IPS DF 6.9 (cell line): ENCODE measurements around the gene E2F4.

ENCODE experiments used
- DNase-seq: peaks from one replicate; pipeline ENCODE4 v3.0.0-alpha.2; 2013; ENCODE audit warnings: low read depth, low spot score
- H3K27ac ChIP-seq: one replicate; pipeline ENCODE4 v1.5.1; 2013; ENCODE audit warnings: low read length, control low read depth
- H3K27me3 ChIP-seq: 2 replicates; pipeline ENCODE4 v1.6.1; 2013; ENCODE audit warnings: mild to moderate bottlenecking, low read length; ENCODE audit not compliant: control insufficient read depth, insufficient read depth
- H3K36me3 ChIP-seq: 2 replicates; pipeline ENCODE4 v1.6.1; 2013; ENCODE audit warnings: low read length; ENCODE audit not compliant: control insufficient read depth, insufficient read depth
- H3K4me1 ChIP-seq: 2 replicates; pipeline ENCODE4 v1.6.1; 2013; ENCODE audit warnings: low read length; ENCODE audit not compliant: control insufficient read depth, insufficient read depth
- H3K4me3 ChIP-seq: 2 replicates; pipeline ENCODE4 v1.5.1; 2013; ENCODE audit warnings: mild to moderate bottlenecking, low read length
- H3K9me3 ChIP-seq: 2 replicates; pipeline ENCODE4 v1.6.1; 2013; ENCODE audit warnings: low read length, inconsistent platforms; ENCODE audit not compliant: control insufficient read depth, insufficient read depth
- WGBS: extraction: QIAGEN DNeasy Blood & Tissue Kit; methylation state at CpG from one replicate; pipeline ENCODE4 v1.1.7; 2013; ENCODE audit warnings: mixed read lengths, missing lambda C conversion rate; ENCODE audit not compliant: insufficient read length, insufficient coverage; 5-methylcytosine and 5-hydroxymethylcytosine counted together

The E2F4 gene

GRCh38 chr16:67192781-67193361, 916 bp downstream of the E2F4 start:
- DNase-seq: no peak
- WGBS: no CpG with 5 or more reads among the region's 17 CpGs
- no peaks in the 10 kb centered on the region for H3K9me3 ChIP-seq
- peak overlapping the region; percentile 85 for H3K4me3 ChIP-seq
- H3K4me1 ChIP-seq: peaks cover 2% of the 10 kb centered on the region; the same call in 1 of the 2 replicates
- no peak overlapping the region for H3K27ac ChIP-seq
- peaks cover 22% of the 10 kb centered on the region for H3K36me3 ChIP-seq
- no peaks in the 10 kb centered on the region for H3K27me3 ChIP-seq

- H3K27ac ChIP-seq: no peak overlapping the region
- no peaks in the 10 kb centered on the region for H3K9me3 ChIP-seq
These were observed 1.6 kb downstream of the E2F4 start for GRCh38 chr16:67193536-67193935.

GRCh38 chr16:67194260-67194659, 2.3 kb downstream of the E2F4 start:
- Histone ChIP-seq H3K9me3 (no peaks in the 10 kb centered on the region), H3K4me1 (peaks cover 4% of the 10 kb centered on the region), H3K27me3 (no peaks in the 10 kb centered on the region), H3K36me3 (peaks cover 27% of the 10 kb centered on the region), H3K27ac (no peak overlapping the region), H3K4me3 (no peak overlapping the region)
- WGBS: no CpG with 5 or more reads among the region's 6 CpGs
- no peak for DNase-seq

More at GRCh38 chr16:67193536-67193935, 1.6 kb downstream of the E2F4 start:
- Histone ChIP-seq H3K36me3 (peaks cover 27% of the 10 kb centered on the region), H3K4me1 (peaks cover 4% of the 10 kb centered on the region), H3K4me3 (no peak overlapping the region), H3K27me3 (no peaks in the 10 kb centered on the region)
- no peak for DNase-seq

- Histone ChIP-seq H3K4me1 (peaks cover 5% of the 10 kb centered on the region), H3K27me3 (no peaks in the 10 kb centered on the region), H3K36me3 (peaks cover 27% of the 10 kb centered on the region), H3K9me3 (no peaks in the 10 kb centered on the region), H3K4me3 (no peak overlapping the region), H3K27ac (no peak overlapping the region)
- DNase-seq: no peak
- WGBS: no CpG with 5 or more reads among the region's 5 CpGs
These were observed 3.7 kb downstream of the E2F4 start for GRCh38 chr16:67195676-67196075.

GRCh38 chr16:67196881-67197280, 4.9 kb downstream of the E2F4 start:
- no peaks in the 10 kb centered on the region for H3K9me3 ChIP-seq
- H3K27ac ChIP-seq: no peak overlapping the region
- WGBS: no CpG with 5 or more reads among the region's 1 CpG
- peaks cover 5% of the 10 kb centered on the region for H3K4me1 ChIP-seq
- H3K27me3 ChIP-seq: no peaks in the 10 kb centered on the region
- H3K36me3 ChIP-seq: peaks cover 27% of the 10 kb centered on the region
- no peak overlapping the region for H3K4me3 ChIP-seq
- DNase-seq: no peak

- no peaks in the 10 kb centered on the region for H3K9me3 ChIP-seq
- peaks cover 29% of the 10 kb centered on the region for H3K36me3 ChIP-seq
- no CpG with 5 or more reads among the region's 6 CpGs for WGBS
- no peak overlapping the region for H3K4me3 ChIP-seq
- H3K4me1 ChIP-seq: peaks cover 5% of the 10 kb centered on the region
- H3K27me3 ChIP-seq: no peaks in the 10 kb centered on the region
- no peak overlapping the region for H3K27ac ChIP-seq
- no peak for DNase-seq
These were observed 5.7 kb downstream of the E2F4 start for GRCh38 chr16:67197704-67198103.

- Histone ChIP-seq H3K27ac (no peak overlapping the region), H3K4me1 (peaks cover 3% of the 10 kb centered on the region), H3K9me3 (no peaks in the 10 kb centered on the region), H3K36me3 (peaks cover 31% of the 10 kb centered on the region), H3K27me3 (no peaks in the 10 kb centered on the region), H3K4me3 (no peak overlapping the region)
- WGBS: no CpG with 5 or more reads among the region's 12 CpGs
- no peak for DNase-seq
These were observed 6.3 kb downstream of the E2F4 start for GRCh38 chr16:67198238-67198734.

GRCh38 chr16:67199011-67199807, 7.3 kb downstream of the E2F4 start, which contains the start of gene ELMO3:
Gene ELMO3 (plus strand): TSS chr16:67199131. CDS start chr16:67199327, 196 bp downstream.
- Histone ChIP-seq H3K27me3 (no peaks in the 10 kb centered on the region), H3K27ac (no peak within 1 kb of the TSS), H3K36me3 (peaks cover 34% of the 10 kb centered on the region), H3K4me1 (peaks cover 3% of the 10 kb centered on the region; the same call in 1 of the 2 replicates), H3K4me3 (peak within 1 kb of the TSS; percentile 34; the same call in 1 of the 2 replicates), H3K9me3 (no peaks in the 10 kb centered on the region)
- DNase-seq: no peak
- no CpG with 5 or more reads among the region's 61 CpGs for WGBS

GRCh38 chr16:67199808-67200198, 7.8 kb downstream of the E2F4 start:
- no CpG with 5 or more reads among the region's 22 CpGs for WGBS
- peaks cover 30% of the 10 kb centered on the region for H3K36me3 ChIP-seq
- H3K27me3 ChIP-seq: no peaks in the 10 kb centered on the region
- H3K4me1 ChIP-seq: peaks cover 3% of the 10 kb centered on the region; the same call in 1 of the 2 replicates
- no peaks in the 10 kb centered on the region for H3K9me3 ChIP-seq
- no peak for DNase-seq
- peak overlapping the region; percentile 34; the same call in 1 of the 2 replicates for H3K4me3 ChIP-seq
- H3K27ac ChIP-seq: no peak overlapping the region

GRCh38 chr16:67200491-67200890, 8.5 kb downstream of the E2F4 start:
- Histone ChIP-seq H3K4me1 (peaks cover 3% of the 10 kb centered on the region; the same call in 1 of the 2 replicates), H3K4me3 (no peak overlapping the region), H3K27me3 (no peaks in the 10 kb centered on the region), H3K36me3 (peaks cover 25% of the 10 kb centered on the region), H3K27ac (no peak overlapping the region), H3K9me3 (no peaks in the 10 kb centered on the region)
- DNase-seq: no peak
- no CpG with 5 or more reads among the region's 8 CpGs for WGBS
